HG02763 (cell line): ENCODE results near the gene TRMT112.

ENCODE experiments used
- ATAC-seq: cut with Tn5 transposase; IDR thresholded peaks from one replicate; pipeline ENCODE4 v1.9.1; 2021; ENCODE audit warnings: mild to moderate bottlenecking, moderate library complexity; ENCODE audit not compliant: unreplicated experiment

Gene TRMT112

GRCh38 chr11:64351136-64351631, 33.8 kb upstream of the TRMT112 start:
- ATAC-seq = no peak

GRCh38 chr11:64349404-64349803, 32.0 kb upstream of the TRMT112 start:
- no peak for ATAC-seq

- no peak for ATAC-seq
Observed at GRCh38 chr11:64349025-64349387, 31.6 kb upstream of the TRMT112 start.

GRCh38 chr11:64348383-64349024, 31.1 kb upstream of the TRMT112 start:
- ATAC-seq = no peak

- no peak for ATAC-seq
Observed at GRCh38 chr11:64347193-64347867, 30.0 kb upstream of the TRMT112 start.

- no peak for ATAC-seq
Observed at GRCh38 chr11:64344787-64345186, 27.4 kb upstream of the TRMT112 start.

- ATAC-seq = no peak
Observed at GRCh38 chr11:64343767-64344559, 26.6 kb upstream of the TRMT112 start.

- ATAC-seq = no peak
Observed at GRCh38 chr11:64342869-64343745, 25.7 kb upstream of the TRMT112 start.

- no peak for ATAC-seq
Observed at GRCh38 chr11:64341851-64342791, 24.8 kb upstream of the TRMT112 start.

GRCh38 chr11:64341429-64341828, 24.1 kb upstream of the TRMT112 start:
- ATAC-seq = no peak

- ATAC-seq = peak; percentile 40
Observed at GRCh38 chr11:64340671-64341335, 23.4 kb upstream of the TRMT112 start.

GRCh38 chr11:64339754-64340408, 22.5 kb upstream of the TRMT112 start, which contains the start of gene CCDC88B:
Gene CCDC88B, plus strand, starts transcription at chr11:64340204. Its CDS starts 63 bp downstream, at chr11:64340267.
- peak; percentile 45 for ATAC-seq

GRCh38 chr11:64339286-64339685, 21.9 kb upstream of the TRMT112 start:
- ATAC-seq = no peak

- ATAC-seq = no peak
Observed at GRCh38 chr11:64338716-64339115, 21.4 kb upstream of the TRMT112 start.

GRCh38 chr11:64337538-64338249, 20.3 kb upstream of the TRMT112 start:
- ATAC-seq = no peak

- ATAC-seq = peak; percentile 66
Observed at GRCh38 chr11:64334764-64335735, 17.7 kb upstream of the TRMT112 start.

GRCh38 chr11:64333556-64333955, 16.2 kb upstream of the TRMT112 start:
- ATAC-seq = no peak
